Natural killer cell (primary cell): ENCODE results near the gene PHYH. TPM values are rescaled to one million over a fixed set of nuclear protein-coding genes. Genes with fewer than 3 reads are reported as not detected.

Source experiments
- ATAC-seq, 3 donors: fragments of 150-1000 bp in 2 of 3; fragments of 200-7000 bp in 1 of 3; cut with Tn5 transposase; 1 replicate in 1 of 3; 2 replicates in 2 of 3; pipeline ENCODE4 v1.10.0; 2021; ENCODE audit warnings: mild to moderate bottlenecking in 2 of 3, moderate library complexity in 2 of 3
- DNase-seq, 2 donors: peaks; one replicate each; pipeline versions ENCODE4 v3.0.0 to v3.0.0-alpha.2; 2013 to 2021; ENCODE audit warnings: mixed read lengths in 1 of 2
- H3K27ac ChIP-seq: one replicate; pipeline ENCODE4 v1.5.1; 2013; ENCODE audit warnings: mild to moderate bottlenecking, low read length
- H3K27me3 ChIP-seq: one replicate; pipeline ENCODE4 v1.6.1; 2013; ENCODE audit warnings: low read length; ENCODE audit not compliant: control insufficient read depth, insufficient read depth
- H3K36me3 ChIP-seq: one replicate; pipeline ENCODE4 v1.6.1; 2013; ENCODE audit warnings: low read length; ENCODE audit not compliant: control insufficient read depth, insufficient read depth
- H3K4me1 ChIP-seq: one replicate; pipeline ENCODE4 v1.6.1; 2013; ENCODE audit warnings: low read length; ENCODE audit not compliant: control insufficient read depth, insufficient read depth
- H3K4me3 ChIP-seq: one replicate; pipeline ENCODE4 v1.5.1; 2013; ENCODE audit warnings: low read length
- H3K9me3 ChIP-seq: one replicate; pipeline ENCODE4 v1.6.1; 2013; ENCODE audit warnings: low read length; ENCODE audit not compliant: control insufficient read depth, insufficient read depth
- H3K27ac Mint-ChIP-seq, 2 donors: one replicate each; pipeline ENCODE4 v1.8.0; 2022; ENCODE audit warnings: mild to moderate bottlenecking in 2 of 2, mixed read lengths in 2 of 2, moderate library complexity in 1 of 2
- H3K27me3 Mint-ChIP-seq, 2 donors: one replicate each; pipeline ENCODE4 v1.8.0; 2022; ENCODE audit warnings: low read depth in 2 of 2, mixed read lengths in 2 of 2
- H3K36me3 Mint-ChIP-seq: one replicate; pipeline ENCODE4 v1.8.0; 2022; ENCODE audit warnings: mixed read lengths
- H3K4me1 Mint-ChIP-seq, 2 donors: one replicate each; pipeline ENCODE4 v1.8.0; 2022; ENCODE audit warnings: mixed read lengths in 2 of 2
- H3K4me3 Mint-ChIP-seq: one replicate; pipeline ENCODE4 v1.8.0; 2022; ENCODE audit warnings: mild to moderate bottlenecking, moderate library complexity, mixed read lengths
- H3K9me3 Mint-ChIP-seq, 2 donors: one replicate each; pipeline ENCODE4 v1.8.0; 2022; ENCODE audit warnings: mixed read lengths in 2 of 2
- CTCF ChIP-seq: fragments of 200-600 bp; IDR thresholded peaks from one replicate; pipeline ENCODE4 v1.8.0; 2022; ENCODE audit warnings: antibody characterized with exemption
- WGBS: methylation state at CpG from one replicate; pipeline ENCODE4 v1.1.7; 2013; ENCODE audit warnings: missing lambda C conversion rate; ENCODE audit not compliant: insufficient coverage; 5-methylcytosine and 5-hydroxymethylcytosine counted together
- intact Hi-C: fragments of 100-400 bp; cut with micrococcal nuclease; formaldehyde crosslinking; loops from one replicate; pipeline ENCODE4 v1.14.2; 2022
- total RNA-seq, 4 donors: library from RNA; stranded (reverse); fragments of 120-200 nt in 1 of 4; gene quantifications; one replicate each; pipeline versions ENCODE4 v1.2.3 to v1.2.4, GENCODE V29; 2013 to 2022

The PHYH gene
- total RNA-seq, 3 donors from 2014 or later (not counting 1 experiment from before 2014, with no cell fraction given), result 6.9 to 7.3 (median 7.2) TPM

DNA sequence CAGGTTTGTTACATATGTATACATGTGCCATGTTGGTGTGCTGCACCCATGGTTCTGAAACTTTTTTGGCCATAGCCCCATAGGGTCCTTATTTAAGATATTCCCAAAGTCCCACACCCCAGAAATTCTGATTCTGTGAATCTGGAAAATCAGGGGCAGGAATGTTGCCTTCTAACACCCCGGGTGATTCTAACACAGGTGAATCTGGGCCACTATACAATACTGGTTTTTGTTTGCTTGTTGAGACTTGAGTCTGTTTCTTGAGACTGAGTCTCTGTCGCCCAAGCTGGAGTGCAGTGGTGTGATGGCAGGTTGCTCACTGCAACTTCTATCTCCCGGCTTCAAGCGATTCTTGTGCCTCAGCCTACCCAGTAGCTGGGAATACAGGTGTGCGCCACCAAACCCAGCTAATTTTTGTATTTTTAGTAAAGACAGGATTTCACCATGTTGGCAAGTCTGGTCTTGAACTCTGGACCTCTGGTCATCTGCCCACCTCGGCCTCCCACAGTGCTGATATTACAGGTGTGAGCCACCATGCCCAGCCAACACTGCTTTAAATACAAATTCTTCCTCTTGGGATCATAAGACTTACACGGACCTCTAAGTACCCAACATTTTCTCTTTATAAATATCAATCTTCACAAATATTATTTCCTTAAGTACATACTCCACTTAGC, 16.9 kb upstream of the PHYH start:
- no peak overlapping the region for H3K4me3 Mint-ChIP-seq
- WGBS, result 98% methylated on average over 7 of the region's 7 CpGs
- intact Hi-C loops, result no loop called here
- Histone ChIP-seq H3K4me3 (no peak overlapping the region), H3K4me1 (no peaks in the 10 kb centered on the region), H3K9me3 (no peaks in the 10 kb centered on the region), H3K36me3 (peaks cover 13% of the 10 kb centered on the region), H3K27ac (no peak overlapping the region), H3K27me3 (no peaks in the 10 kb centered on the region)
- H3K9me3 Mint-ChIP-seq, result no peaks in the 10 kb centered on the region
- TF ChIP-seq CTCF, result no peak
- no peaks in the 10 kb centered on the region for H3K36me3 Mint-ChIP-seq
- no peaks in the 10 kb centered on the region for H3K4me1 Mint-ChIP-seq
- H3K27ac Mint-ChIP-seq, result no peak overlapping the region
- DNase-seq (no peak), ATAC-seq (no peak)
- no peaks in the 10 kb centered on the region for H3K27me3 Mint-ChIP-seq

DNA sequence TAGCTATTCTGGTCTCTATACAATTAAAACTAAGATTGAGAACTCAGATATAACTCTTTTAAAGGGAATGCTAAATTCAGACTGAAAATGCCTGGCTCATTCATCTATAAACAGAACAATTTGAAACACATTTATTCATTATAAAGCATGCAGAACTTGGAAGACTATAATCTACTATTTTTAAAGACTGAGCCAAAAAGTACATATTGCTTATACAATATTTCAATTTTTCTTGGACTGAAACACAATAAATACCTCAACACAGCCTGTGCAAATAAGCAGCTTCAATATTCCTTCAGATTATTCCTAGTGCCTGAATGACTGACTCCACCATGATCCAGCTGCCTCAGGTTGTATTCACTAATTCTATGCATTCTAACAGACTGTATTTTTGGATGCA, 15.5 kb upstream of the PHYH start:
- ATAC-seq, result no peak
- H3K27me3 Mint-ChIP-seq, result no peaks in the 10 kb centered on the region
- H3K27ac ChIP-seq, result no peak overlapping the region
- no peaks in the 10 kb centered on the region for H3K9me3 ChIP-seq
- no peaks in the 10 kb centered on the region for H3K4me1 Mint-ChIP-seq
- no peak overlapping the region for H3K4me3 Mint-ChIP-seq
- no peak overlapping the region for H3K27ac Mint-ChIP-seq
- H3K36me3 ChIP-seq, result peaks cover 4% of the 10 kb centered on the region
- no peak overlapping the region for H3K4me3 ChIP-seq
- no peaks in the 10 kb centered on the region for H3K9me3 Mint-ChIP-seq
- DNase-seq, result no peak
- intact Hi-C loops, result no loop called here
- no peaks in the 10 kb centered on the region for H3K4me1 ChIP-seq
- no peak for TF ChIP-seq CTCF
- H3K36me3 Mint-ChIP-seq, result no peaks in the 10 kb centered on the region
- no peaks in the 10 kb centered on the region for H3K27me3 ChIP-seq

DNA sequence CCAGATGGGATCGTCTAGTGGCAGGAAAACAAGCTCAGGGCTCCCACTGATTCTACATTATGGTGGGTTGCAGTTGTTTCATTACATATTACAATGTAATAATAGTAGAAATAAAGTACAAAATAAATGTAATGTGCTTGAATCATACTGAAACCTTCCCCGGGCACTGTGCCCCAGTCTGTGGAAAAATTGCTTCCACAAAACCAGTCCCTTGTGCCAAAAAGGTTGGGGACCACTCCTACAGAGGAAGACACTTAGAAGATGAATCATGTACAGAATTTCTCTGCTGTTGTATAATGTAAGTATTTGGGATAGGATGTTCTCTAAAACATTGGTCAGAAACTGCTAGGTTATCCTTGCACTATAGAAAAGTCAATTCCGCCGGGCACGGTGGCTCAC, 11.3 kb upstream of the PHYH start:
- no peak overlapping the region for H3K4me3 Mint-ChIP-seq
- Histone ChIP-seq H3K27me3 (no peaks in the 10 kb centered on the region), H3K4me3 (no peak overlapping the region), H3K27ac (no peak overlapping the region), H3K36me3 (no peaks in the 10 kb centered on the region), H3K9me3 (no peaks in the 10 kb centered on the region), H3K4me1 (no peaks in the 10 kb centered on the region)
- DNase-seq (no peak), ATAC-seq (no peak)
- no peaks in the 10 kb centered on the region for H3K4me1 Mint-ChIP-seq
- no peak overlapping the region for H3K27ac Mint-ChIP-seq
- no peaks in the 10 kb centered on the region for H3K9me3 Mint-ChIP-seq
- 84% methylated on average over 4 of the region's 5 CpGs for WGBS
- no peaks in the 10 kb centered on the region for H3K36me3 Mint-ChIP-seq
- H3K27me3 Mint-ChIP-seq, result no peaks in the 10 kb centered on the region
- TF ChIP-seq CTCF, result no peak
- intact Hi-C loops, result no loop called here

GRCh38 chr10:13310518-13311176, 10.8 kb upstream of the PHYH start:
- no peaks in the 10 kb centered on the region for H3K9me3 ChIP-seq
- H3K4me3 ChIP-seq, result no peak overlapping the region
- Mint-ChIP-seq H3K36me3 (no peaks in the 10 kb centered on the region), H3K27me3 (no peaks in the 10 kb centered on the region), H3K9me3 (no peaks in the 10 kb centered on the region), H3K4me3 (no peak overlapping the region), H3K4me1 (no peaks in the 10 kb centered on the region), H3K27ac (no peak overlapping the region)
- H3K36me3 ChIP-seq, result no peaks in the 10 kb centered on the region
- intact Hi-C loops, result no loop called here
- ATAC-seq (no peak), DNase-seq (no peak)
- no peak overlapping the region for H3K27ac ChIP-seq
- WGBS, result 90% methylated on average over 7 of the region's 7 CpGs
- H3K4me1 ChIP-seq, result no peaks in the 10 kb centered on the region
- no peak for TF ChIP-seq CTCF
- no peaks in the 10 kb centered on the region for H3K27me3 ChIP-seq
